Measurements from ENCODE around the gene GNPDA1. TPM values are rescaled to one million over a fixed set of nuclear protein-coding genes. Genes with fewer than 3 reads are reported as not detected.

GNPDA1 gene
- total RNA-seq, 1 donor from 2014 or later = 58.4 TPM

DNA sequence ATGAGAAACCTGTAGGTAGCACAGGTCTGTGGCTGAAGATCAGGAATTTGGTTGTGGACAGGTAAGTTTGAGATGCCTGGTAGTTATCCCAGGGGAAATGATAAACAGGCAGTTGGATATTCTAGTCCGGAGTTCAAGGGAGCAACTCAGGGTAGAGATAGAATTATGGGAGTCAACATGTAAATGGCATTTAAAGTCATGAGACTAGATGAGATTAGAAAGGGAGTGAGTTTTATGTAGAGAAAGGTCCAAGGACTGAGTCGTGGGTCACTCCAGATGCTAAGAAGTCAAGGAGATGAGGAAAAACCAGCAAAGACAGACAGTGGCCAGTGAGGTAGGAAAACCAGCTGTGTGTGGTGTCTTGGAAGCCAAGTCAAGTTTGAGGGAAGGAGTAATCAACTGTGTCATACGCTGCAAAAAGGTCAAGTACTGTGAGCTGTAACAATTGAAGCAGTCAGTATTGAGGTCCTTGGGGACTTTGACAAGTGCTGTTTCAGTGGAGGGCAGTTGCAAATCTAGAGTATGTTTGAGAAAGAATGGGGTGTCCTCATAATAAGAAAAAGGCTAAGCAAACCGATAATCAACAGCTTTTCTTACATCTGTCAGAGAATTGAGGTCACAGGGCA, 18.2 kb downstream of the GNPDA1 start:
- DNase-seq (ENCODE audit: low read depth) = no peak

GRCh38 chr5:141992349-141992963, 20.4 kb downstream of the GNPDA1 start:
- DNase-seq (ENCODE audit: low read depth) = peak; percentile 61

DNA sequence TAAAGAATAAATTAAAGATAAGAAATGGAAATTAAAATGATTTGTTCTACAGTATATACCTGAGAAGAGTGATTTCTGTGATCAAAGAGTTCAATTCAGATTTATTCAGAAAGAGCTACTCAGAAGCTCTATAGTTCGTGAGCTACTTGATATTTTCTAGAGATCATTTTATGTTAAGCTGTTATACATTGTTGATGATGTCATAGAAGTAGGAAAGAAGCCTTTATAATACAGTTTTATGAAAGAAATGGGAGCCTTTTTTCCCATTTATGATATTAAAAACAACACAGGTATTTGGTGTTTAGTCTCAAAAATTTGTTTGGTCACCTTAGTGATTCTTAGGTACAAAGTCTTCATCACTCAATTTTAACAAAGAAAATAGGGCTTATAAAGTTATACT, 23.1 kb downstream of the GNPDA1 start:
- no peak for DNase-seq (ENCODE audit: low read depth)

DNA sequence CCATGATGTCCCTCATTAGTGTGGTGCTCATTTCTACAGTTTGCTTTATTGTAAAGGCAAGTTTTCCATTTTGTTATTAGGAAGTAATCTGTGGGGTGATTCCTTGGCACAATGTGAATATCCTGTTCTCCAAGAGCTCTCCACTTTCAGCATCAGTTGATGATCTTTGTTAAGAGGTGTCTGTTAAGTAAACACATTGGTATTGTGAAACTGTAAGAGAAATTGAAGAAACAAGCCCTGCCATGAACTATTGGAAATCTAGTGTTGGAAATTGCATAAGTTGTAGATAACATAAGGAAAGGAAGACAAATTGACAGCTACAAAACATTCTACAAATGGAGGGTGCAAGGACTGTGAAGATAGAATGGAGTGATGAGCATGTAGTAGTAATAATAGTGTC, 26.8 kb downstream of the GNPDA1 start:
- no peak for DNase-seq (ENCODE audit: low read depth)

- DNase-seq (ENCODE audit: low read depth) = no peak
These were observed 30.2 kb downstream of the GNPDA1 start for GRCh38 chr5:141982626-141983025.

DNA sequence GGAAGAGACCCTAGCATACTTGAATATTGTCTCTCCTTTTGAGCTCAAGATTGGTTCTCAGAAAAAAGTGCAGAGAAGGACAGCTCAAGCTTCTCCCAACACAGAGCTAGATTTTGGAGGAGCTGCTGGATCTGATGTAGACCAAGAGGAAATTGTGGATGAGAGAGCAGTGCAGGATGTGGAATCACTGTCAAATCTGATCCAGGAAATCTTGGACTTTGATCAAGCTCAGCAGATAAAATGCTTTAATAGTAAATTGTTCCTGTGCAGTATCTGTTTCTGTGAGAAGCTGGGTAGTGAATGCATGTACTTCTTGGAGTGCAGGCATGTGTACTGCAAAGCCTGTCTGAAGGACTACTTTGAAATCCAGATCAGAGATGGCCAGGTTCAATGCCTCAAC, 34.4 kb downstream of the GNPDA1 start:
- no peak for DNase-seq (ENCODE audit: low read depth)

DNA sequence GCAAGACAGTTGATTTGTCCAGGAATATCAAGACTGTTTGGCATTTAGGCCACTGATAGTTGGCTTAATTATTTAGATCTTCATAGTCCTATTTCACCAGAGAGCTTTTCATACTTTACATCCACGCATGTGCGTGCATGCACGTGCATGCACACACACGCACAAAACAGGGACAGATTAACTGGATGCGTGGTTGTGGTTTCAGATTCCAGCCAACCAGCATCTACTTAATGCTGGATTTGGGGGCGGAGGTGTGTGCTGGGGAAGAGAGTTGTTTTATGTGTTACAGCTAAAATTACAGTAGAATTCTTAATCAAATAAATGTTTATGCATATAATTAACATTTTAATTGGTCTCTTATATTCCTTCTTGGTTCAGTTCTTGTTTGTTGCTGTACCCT, 36.7 kb downstream of the GNPDA1 start:
- no peak for DNase-seq (ENCODE audit: low read depth)

- peak; percentile 21 for DNase-seq (ENCODE audit: low read depth)
These were observed 38.8 kb downstream of the GNPDA1 start for GRCh38 chr5:141973871-141974595.

DNA sequence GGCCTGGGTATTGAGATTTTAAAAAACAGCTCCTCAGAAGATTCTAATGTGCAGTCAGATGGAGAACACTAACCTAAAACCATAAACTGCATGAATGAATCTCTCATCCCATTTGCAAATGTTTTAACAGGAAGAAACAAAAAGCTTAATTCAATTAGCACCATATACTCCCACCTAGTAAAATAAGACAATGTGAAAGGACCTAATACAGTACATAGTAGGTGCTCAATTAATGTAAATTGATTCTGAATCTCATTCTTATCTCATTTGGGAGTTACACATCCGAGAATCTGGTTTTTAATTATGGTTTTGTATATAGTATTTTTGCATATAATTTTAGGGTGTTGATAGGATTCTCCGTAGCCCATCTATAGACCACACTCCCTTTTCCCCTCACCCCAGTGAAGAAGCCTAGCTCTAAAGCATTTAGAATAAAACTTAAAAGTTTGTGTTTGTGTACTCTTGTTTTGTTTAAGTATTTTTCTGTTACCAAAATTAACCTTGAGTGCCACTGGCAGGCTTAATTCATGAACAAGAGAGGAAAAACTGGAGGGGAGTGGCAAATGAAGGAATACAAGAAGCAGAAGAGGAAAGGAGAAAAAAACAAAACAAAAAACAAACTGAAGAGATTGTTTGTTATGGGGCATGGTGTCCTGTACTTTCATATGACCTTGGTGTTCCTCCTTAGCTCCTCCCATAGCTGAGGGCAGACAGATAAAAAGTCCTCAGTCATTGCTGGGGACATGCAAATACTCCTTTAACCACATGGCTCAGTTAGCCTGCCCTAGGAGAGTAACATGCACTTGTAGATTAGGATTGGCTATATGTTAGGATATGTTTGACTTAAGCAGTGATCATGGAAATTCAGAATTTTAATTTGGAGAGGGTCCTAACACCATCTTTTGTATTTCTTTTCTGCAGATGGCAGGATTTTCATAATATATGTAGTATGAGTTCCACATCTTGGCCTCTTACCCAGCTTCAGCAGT, 42.8 kb downstream of the GNPDA1 start:
- peak; percentile 35 for DNase-seq (ENCODE audit: low read depth)

DNA sequence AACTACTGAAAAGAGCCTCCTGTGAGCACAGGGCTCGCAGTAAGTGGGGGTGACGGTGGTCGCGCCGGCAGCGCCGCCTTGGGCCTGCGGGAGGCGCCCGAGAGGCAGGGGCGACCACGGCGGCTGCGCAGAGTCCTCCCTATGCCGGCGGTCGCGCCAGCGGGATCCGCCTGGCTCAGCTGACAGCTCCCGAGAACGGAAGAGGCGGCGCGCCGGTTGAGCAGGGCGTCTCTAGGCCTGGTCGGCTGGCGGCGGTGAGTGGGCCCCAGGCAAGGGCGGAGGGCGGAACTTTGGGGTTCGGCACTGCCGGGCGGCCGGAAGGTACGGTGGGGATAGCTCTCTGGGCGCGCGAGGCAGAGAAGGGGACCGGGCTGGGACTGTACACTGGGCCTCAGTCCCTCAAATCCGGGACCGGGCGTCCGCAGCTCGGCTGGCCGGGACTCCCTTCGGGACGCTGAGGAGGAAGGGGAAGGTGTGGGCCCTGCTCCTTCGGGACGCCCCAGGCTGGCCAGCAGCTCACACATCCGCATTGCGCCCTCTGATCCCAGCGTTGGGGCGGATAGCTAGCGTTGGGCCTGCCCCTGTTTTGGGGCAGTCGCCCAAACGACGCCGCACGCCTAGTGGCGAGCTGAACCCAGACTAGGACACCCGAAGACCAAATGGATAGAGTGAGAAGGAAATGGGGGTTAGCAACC, 43.8 kb downstream of the GNPDA1 start, which contains the start of gene RNF14:
Gene RNF14, plus strand, starts transcription at position 192 of the 695 bp plus-strand sequence. CDS start 4,484 bp downstream, outside the sequence.
- DNase-seq (ENCODE audit: low read depth) = peak; percentile 73

GRCh38 chr5:141966963-141967333, 45.9 kb downstream of the GNPDA1 start:
- no peak for DNase-seq (ENCODE audit: low read depth)

GRCh38 chr5:141966275-141966962, 46.4 kb downstream of the GNPDA1 start:
- peak; percentile 35 for DNase-seq (ENCODE audit: low read depth)

DNA sequence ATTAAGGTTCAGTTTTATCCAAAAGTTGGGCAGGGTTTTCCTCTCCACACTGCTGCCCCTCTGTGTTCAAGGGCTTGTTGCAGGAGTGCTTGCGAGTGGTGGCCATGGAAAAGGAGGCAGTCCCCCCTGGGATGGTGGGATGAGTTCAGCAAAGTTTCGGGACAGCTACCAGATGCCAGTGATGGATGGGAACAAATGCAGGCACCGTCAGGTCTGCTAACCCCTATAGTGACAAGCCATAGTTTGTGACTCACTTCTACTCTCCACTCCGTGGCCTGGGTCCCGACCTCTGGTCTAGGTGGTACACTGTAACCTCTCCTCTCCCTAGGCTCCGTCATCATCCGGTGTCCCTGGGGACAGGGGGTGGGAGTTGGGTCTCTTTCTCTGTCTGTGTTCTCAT, 47.8 kb downstream of the GNPDA1 start:
- DNase-seq (ENCODE audit: low read depth) = no peak

- no peak for DNase-seq (ENCODE audit: low read depth)
These were observed 49.1 kb downstream of the GNPDA1 start for GRCh38 chr5:141963701-141964100.

DNA sequence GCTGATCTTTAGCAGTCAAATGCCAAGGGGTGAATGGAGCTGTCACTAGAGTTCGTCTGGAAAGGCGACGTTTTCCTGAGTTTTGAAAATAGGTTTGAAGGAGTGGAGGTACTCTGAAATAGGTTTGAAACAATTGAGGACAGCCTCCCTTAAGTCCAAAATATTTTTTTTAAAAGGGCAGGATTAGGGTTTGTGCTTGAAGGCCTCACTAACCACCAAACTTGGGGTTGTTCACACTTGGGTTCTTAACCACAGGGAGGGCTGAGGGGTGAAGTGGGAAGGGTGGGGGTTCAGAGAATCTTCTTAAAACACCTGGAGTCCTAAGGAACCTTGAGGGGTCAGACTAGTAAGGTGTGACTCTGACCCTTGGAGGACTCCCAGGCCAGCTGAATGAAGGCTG, 51.4 kb downstream of the GNPDA1 start:
- DNase-seq (ENCODE audit: low read depth) = no peak

GRCh38 chr5:141960449-141961323, 52.1 kb downstream of the GNPDA1 start:
- DNase-seq (ENCODE audit: low read depth) = peak; percentile 68

DNA sequence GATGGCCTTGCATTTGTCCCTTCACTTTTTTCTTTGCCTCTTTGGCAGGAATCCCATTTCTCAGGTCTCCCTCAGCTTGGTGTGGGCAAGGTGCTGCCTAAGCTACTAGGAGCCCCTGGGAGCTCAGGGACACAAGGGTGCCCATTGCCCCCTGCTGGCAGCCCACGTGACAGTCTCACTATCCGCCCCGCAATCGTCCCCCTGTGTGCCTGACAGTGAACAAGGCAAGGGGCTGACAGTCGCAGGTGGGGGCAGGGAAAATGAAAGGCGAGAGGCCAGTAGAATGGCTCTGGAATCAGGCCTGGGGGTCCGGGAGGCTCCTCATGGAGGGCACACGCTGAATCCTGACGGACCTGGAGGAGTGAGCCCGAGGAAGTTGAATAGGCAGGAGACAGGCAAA, 52.8 kb downstream of the GNPDA1 start:
- no peak for DNase-seq (ENCODE audit: low read depth)

GRCh38 chr5:141958546-141959172, 54.2 kb downstream of the GNPDA1 start:
- DNase-seq (ENCODE audit: low read depth) = no peak

DNA sequence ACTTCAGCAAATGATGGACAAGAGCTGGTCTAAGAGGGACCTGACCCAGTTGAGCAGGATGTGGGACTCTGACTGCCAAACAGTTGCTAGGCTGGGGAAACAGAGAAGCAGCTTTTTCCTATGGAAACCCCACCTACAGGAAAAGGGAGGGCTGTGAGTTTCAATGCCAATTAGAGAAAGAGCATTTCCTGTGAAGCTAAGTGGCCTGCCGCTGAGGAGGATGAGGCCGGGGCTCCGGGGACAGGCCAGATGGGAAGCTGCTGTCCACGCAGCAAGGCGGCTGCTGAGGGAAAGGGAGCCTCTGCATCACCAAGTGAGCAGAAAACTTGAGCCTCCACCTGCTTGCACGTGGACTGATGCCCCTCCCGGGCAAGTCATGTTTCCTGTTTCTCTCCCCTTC, 54.7 kb downstream of the GNPDA1 start, which contains the start of gene PCDH12:
Gene PCDH12, minus strand, starts transcription at position 90 of the 400 bp plus-strand sequence. CDS start 351 bp downstream, outside the sequence.
- no peak for DNase-seq (ENCODE audit: low read depth)
